Raji (cell line): ENCODE results near the gene PDAP1.

Source experiments
- POLR2A ChIP-seq: IDR thresholded peaks from 2 replicates; pipeline ENCODE4 v1.6.1; 2011; ENCODE audit warnings: low read depth, low read length, control low read depth; ENCODE audit not compliant: insufficient read depth

The PDAP1 gene

DNA sequence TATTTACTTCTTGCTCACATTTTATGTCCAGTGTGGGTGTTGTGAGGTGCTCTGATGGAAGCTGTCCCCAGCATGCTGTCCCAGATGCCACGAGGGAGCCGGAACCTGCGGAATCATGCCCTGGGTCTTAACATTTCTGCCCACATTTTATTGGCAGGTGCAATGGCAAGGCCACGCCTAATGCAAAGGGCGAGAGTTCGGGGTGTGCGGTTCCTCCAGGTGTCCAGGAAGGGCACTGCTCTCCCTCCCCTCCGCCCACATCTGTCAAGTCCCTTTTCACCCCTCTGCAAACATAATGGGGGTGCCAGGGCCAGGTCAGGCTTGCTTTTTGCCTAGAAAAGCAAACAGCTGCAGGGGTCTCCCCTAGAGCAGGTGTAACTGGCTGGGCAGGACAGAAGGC lies 16.4 kb downstream of the PDAP1 start:
- TF ChIP-seq POLR2A = no peak

DNA sequence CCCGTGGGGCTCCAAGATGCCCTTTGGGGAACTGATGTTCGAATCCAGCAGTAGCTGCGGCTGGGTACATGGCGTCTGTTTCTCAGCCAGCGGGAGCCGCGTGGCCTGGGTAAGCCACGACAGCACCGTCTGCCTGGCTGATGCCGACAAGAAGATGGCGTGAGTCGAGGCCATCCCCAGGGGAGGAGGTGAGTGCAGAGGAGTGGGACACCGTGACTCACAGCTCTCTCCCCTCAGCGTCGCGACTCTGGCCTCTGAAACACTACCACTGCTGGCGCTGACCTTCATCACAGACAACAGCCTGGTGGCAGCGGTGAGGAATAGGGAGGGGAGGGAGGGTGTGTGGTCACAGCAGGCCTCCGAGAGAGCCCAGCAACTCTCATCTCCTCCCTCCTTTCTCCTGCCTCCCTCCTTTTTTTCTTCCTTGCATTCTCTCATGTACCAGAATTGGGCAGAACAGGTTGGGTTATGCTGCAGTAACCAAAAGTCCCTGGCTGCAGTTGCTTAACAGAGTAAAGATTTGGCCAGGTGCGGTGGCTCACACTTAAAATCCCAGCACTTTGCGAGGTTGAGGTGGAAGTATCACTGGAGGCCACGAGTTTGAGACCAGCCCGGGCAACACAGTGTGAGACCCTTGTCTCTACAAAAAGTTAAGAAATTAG lies 17.3 kb downstream of the PDAP1 start:
- TF ChIP-seq POLR2A = no peak

GRCh38 chr7:99389772-99390171 lies 18.6 kb downstream of the PDAP1 start:
- no peak for TF ChIP-seq POLR2A

- no peak for TF ChIP-seq POLR2A
Measured at GRCh38 chr7:99387912-99388311, 20.5 kb downstream of the PDAP1 start.

GRCh38 chr7:99386584-99387238 lies 21.7 kb downstream of the PDAP1 start:
- TF ChIP-seq POLR2A = 0 out of 2 replicates have a peak, but pooled peaks have one; percentile 22

GRCh38 chr7:99385564-99385963 lies 22.8 kb downstream of the PDAP1 start:
- no peak for TF ChIP-seq POLR2A

- TF ChIP-seq POLR2A = no peak
Measured at GRCh38 chr7:99384523-99384922, 23.9 kb downstream of the PDAP1 start.

DNA sequence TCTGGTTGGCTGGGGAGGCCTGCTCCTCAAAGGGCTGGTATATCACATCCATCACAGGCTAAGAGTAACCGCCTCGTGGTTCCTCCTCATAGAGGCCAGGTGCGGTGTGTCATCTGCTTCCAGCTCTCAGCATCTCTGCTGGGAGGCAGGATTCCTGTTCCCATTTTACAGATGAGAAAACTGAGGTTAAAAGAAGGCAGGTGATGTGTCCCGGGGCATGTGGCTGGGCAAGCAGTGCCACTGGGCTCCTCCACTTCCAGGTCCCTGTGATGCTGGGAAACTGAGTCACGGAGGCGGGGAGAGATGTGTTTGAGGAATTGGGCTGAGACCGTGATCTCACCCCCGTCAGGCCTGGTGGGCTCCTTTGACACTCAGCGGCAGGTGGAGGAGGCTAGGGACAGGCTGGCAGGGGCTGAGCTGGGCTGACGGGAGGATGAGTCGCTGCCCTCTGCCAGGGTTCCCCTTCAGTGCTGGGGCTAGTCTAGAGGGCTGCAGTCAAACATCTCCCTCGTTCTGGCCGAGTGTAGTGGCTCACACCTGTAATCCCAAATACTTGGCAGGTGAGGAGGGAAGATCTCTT lies 24.5 kb downstream of the PDAP1 start:
- no peak for TF ChIP-seq POLR2A

- no peak for TF ChIP-seq POLR2A
Measured at GRCh38 chr7:99383203-99383602, 25.2 kb downstream of the PDAP1 start.

- no peak for TF ChIP-seq POLR2A
Measured at GRCh38 chr7:99381664-99382075, 26.7 kb downstream of the PDAP1 start.

DNA sequence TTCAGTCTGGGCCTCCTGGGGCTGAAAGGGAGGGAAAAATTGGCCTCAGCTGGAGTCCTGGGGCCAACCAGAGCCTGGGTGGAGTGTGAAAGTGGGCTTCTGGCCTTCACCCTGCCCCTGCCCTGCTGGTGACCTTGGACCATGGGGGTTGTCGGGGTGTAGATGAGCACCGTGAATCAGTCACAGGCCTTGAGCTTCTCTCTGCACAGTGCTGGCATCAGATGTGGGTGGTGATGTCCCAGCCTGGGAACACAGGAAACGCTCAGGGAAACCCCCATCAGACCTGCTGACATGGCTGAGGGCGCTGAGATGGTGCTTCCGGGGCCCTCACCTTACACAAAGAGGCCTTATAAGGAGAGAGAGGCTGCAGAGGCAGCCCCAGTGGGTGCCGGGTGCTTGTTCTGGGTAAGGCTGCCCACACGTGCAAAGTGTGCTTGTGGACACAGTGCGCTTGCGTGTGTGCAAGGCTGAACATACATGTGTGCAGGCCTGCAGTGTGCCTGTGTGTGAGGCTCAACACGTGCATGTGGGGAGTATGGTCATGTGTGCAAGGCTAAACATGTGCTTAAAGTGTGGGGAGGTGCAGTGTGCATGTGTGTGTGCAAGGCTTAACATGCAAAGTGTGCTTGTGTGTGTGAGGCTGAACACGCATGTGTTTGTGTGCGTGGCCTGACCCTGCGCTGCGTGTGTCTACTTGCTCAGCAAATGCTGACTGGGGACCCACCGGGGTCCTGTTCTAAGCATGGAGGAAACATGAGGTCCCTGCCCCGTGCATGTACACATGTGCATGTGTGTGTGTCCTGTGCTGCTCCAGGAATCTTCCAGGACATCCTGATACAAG lies 27.4 kb downstream of the PDAP1 start:
- TF ChIP-seq POLR2A = peak; percentile 77

GRCh38 chr7:99380032-99380822 lies 28.2 kb downstream of the PDAP1 start:
- peak; percentile 44; the same call in 1 of the 2 replicates for TF ChIP-seq POLR2A

DNA sequence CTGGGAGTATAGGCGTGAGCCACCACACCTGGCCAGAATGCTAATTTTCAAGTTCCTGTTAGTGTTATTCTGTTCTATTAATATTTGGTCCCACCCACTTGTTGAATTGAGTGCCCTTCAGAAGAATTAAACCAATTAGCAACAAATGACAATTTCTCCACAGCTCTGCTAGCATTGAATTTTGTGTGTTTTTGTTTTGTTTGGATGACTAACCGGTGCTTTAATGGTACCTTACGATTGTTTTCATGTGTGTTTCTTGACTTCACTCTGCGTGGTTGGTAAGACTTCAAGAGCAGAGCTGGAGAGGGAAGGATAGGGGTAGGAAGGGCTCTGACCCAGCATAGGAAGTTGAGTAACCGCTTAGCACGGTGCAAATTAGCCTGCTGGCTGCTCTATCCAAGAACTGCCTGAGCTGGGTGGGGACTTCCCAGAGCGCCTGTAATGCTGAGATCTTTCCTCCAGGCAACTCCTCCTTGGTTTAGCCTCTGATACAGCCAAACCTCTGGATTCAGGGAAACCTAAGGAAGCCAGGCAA lies 29.3 kb downstream of the PDAP1 start:
- no peak for TF ChIP-seq POLR2A

DNA sequence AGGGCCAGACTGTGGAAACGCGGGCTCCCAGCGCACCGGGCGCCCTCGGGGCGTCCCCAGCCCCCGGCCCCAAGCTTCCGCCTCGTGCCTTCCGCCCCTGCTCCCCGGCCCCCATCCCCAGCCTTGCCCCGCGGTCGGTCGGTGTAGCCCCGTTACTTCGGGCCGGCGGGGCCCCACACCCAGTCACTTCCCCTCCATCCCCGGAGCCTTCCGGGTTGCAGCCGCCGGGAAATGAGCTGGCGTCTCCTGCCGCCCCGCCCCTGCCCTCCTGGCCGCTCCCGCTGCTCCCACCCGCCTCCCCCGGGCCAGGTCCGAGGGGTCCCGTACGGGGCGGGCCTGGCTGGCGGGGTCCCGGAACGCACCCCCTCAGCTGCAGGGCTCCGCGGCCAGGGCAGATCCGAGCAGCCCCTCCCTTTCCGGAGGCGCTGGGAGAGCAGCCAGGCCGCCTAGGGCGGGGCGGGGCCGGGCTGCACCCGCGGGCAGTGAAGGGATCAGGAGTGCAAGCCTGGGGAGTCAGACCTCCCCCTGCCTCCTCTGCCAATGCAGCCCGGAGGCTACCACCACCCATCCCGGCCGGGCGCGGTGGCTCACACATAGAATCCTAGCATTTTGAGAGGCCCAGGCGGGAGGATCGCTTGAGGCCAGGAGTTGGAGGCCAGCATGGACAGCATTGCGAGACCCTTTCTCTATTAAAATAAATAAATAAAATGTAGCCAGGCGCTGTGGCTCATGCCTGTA lies 33.2 kb downstream of the PDAP1 start:
- TF ChIP-seq POLR2A = peak; percentile 47; the same call in 1 of the 2 replicates
